ENCODE measurements around the gene C2orf80.

- TF ChIP-seq EZH2 (IDR thresholded peaks at IDR 0.05; ENCODE audit: borderline replicate concordance, insufficient read depth, low read length, poor library complexity, severe bottlenecking): no peak
- TF ChIP-seq, protein P1, sequence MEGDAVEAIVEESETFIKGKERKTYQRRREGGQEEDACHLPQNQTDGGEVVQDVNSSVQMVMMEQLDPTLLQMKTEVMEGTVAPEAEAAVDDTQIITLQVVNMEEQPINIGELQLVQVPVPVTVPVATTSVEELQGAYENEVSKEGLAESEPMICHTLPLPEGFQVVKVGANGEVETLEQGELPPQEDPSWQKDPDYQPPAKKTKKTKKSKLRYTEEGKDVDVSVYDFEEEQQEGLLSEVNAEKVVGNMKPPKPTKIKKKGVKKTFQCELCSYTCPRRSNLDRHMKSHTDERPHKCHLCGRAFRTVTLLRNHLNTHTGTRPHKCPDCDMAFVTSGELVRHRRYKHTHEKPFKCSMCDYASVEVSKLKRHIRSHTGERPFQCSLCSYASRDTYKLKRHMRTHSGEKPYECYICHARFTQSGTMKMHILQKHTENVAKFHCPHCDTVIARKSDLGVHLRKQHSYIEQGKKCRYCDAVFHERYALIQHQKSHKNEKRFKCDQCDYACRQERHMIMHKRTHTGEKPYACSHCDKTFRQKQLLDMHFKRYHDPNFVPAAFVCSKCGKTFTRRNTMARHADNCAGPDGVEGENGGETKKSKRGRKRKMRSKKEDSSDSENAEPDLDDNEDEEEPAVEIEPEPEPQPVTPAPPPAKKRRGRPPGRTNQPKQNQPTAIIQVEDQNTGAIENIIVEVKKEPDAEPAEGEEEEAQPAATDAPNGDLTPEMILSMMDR (IDR thresholded peaks at IDR 0.05; ENCODE audit: poor library complexity, severe bottlenecking): no peak
- TF ChIP-seq MXI1 (conservative IDR thresholded peaks at IDR 0.05; ENCODE audit: poor library complexity, severe bottlenecking): no peak
- no peak for TF ChIP-seq POLR2AphosphoS5 (IDR thresholded peaks at IDR 0.05)
- no peak for TF ChIP-seq SMC3 (conservative IDR thresholded peaks at IDR 0.05; ENCODE audit: poor library complexity)
- no peak for TF ChIP-seq TAF1 (IDR thresholded peaks at IDR 0.05; ENCODE audit: low read depth)
- TF ChIP-seq REST (IDR thresholded peaks at IDR 0.05; ENCODE audit: borderline replicate concordance): no peak
- no peak for TF ChIP-seq RAD21 (conservative IDR thresholded peaks at IDR 0.05)
- TF ChIP-seq EP300 (conservative IDR thresholded peaks at IDR 0.05; ENCODE audit: poor library complexity, severe bottlenecking): no peak
Observed at GRCh38 chr2:208142925-208143799, 46.7 kb downstream of the C2orf80 start.

Data from neural cell (in vitro differentiated cells).